Measurements from ENCODE around the gene SLC16A10.

Gene SLC16A10

DNA sequence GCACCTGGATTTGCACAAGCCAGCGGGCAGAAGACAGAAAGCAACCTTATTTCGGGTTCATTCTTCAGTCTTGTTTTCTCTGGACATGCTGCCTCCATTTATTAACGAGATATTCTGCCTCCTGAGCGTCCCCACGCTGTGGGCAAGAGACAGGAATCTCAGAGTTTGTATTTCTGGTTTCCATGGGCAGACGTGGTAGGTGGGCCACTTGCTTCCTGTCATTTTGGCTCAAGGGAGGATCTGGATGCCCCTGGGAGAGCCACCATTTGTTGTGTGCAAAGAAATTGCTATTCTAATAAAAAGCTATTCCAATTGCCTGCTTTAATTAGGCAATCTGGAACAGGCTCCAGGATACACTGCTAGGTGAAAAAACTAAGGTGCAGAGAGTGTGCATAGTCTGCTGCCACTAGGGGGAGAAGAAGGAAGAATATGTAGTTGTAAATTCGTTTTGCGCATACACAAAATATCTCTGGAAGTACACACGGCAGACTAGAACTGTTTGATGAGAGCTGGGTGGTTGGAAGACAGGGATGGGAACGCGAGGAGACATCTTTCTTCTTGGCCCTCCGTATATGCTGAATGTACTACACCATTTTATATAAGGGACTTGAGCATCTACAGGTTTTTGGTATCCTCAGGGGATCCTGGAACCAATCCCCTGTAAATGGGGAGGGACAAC lies 30.1 kb upstream of the SLC16A10 start:
- TF ChIP-seq, protein P1, sequence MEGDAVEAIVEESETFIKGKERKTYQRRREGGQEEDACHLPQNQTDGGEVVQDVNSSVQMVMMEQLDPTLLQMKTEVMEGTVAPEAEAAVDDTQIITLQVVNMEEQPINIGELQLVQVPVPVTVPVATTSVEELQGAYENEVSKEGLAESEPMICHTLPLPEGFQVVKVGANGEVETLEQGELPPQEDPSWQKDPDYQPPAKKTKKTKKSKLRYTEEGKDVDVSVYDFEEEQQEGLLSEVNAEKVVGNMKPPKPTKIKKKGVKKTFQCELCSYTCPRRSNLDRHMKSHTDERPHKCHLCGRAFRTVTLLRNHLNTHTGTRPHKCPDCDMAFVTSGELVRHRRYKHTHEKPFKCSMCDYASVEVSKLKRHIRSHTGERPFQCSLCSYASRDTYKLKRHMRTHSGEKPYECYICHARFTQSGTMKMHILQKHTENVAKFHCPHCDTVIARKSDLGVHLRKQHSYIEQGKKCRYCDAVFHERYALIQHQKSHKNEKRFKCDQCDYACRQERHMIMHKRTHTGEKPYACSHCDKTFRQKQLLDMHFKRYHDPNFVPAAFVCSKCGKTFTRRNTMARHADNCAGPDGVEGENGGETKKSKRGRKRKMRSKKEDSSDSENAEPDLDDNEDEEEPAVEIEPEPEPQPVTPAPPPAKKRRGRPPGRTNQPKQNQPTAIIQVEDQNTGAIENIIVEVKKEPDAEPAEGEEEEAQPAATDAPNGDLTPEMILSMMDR (IDR thresholded peaks at IDR 0.05): peak; percentile 87

DNA sequence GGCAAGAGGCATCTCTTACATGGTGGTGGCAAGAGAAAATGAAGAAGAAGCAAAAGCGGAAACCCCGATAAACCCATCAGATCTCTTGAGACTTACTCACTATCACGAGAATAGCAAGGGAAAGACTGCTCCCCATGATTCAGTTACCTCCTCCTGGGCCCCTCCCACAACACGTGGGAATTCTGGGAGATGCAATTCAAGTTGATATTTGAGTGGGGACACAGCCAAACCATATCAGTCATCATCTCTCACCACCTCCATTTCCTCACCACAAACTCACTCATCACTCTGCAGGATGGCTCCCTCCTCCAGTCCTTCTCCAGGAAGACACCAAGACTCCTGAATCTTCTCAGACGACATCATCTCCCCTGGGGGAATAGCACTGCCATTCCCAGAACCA lies 25.8 kb upstream of the SLC16A10 start:
- TF ChIP-seq, protein P1 (IDR thresholded peaks at IDR 0.05): no peak

DNA sequence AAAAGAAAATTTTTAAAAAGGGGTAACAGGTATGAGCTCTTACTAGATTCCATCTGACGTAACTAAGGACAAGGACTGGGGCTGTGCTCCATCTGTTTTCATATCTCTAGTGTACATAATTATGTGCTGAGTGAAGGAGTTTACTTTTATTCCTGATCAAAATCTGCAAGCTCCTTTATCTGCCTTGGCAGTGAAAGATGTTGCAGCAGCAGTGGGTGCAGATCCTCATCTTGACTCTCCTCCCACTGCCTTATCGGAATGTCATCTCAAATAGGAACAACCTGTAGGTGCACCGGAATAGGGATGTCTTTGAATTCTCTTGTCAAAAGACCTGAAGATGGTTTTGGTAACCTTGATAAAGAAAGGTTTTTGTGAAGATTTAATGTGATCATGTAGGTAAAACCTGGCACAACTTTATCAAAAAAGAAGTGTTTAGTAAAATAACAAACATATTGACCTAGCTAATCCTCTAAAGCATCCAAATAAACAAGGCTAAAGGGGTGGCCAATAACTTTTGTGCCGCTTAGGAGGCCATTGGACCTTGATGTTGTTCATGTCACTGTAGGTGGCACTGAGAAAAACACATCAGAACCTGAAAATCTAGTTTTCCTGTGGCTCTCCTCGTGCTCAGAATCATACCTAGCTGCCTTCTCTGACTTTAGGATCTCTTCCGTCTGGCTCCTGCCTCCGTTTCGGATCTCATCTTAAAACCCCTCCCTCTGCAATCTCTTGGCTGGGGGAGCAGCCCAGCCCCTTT lies 19.0 kb upstream of the SLC16A10 start:
- TF ChIP-seq, protein P1 (IDR thresholded peaks at IDR 0.05): no peak

DNA sequence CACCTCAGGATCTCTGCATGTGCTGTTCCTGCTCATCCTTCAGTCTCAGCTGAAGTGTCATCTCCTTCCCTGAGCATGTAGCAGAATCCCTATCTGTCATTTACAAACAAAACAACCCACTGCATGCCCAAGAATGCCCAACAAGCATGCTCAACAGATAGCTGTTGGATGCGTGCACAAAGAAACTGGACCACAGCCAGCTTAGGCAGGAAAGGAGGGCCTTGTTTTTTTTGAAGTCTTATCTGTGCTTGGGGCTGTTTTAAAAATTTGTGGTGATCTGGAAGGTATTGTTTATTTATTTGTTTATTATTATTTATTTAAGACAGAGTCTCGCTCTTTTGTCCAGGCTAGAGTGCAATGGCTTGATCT lies 18.5 kb upstream of the SLC16A10 start:
- TF ChIP-seq, protein P1 (IDR thresholded peaks at IDR 0.05): no peak

DNA sequence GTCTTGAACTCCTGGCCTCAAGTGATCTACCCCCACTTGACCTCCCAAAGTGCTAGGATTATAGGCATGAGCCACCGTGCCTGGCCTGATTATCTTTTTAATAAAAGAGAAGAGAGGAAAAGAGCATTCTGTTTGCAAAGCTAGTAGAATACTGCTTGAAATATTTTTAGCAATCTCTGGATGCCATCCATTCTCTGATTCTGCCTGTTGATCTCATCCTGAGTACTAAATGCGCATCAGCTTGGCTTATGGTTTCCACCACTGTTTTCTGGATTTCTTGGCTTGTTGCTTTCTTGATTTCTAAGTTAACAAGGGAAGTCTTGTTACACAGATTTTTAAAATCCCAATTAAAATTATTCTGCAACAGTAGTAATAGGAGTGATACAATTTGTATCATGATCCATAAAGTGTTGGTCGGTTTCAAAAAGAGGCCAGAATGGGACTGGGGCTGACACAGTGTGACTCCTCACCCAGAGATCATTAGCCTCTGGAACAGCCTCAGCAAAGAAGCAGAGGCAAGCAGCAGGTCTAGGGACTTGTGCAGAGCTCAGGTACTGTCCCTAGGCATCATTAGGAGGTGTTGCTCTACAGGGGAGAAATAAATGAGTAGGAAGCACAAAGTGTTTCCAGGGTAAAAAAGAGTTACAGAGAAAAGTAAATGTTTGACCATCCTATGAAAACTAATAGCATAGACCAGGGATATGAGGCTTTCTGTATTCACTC lies 17.8 kb upstream of the SLC16A10 start:
- TF ChIP-seq, protein P1 (IDR thresholded peaks at IDR 0.05): no peak

DNA sequence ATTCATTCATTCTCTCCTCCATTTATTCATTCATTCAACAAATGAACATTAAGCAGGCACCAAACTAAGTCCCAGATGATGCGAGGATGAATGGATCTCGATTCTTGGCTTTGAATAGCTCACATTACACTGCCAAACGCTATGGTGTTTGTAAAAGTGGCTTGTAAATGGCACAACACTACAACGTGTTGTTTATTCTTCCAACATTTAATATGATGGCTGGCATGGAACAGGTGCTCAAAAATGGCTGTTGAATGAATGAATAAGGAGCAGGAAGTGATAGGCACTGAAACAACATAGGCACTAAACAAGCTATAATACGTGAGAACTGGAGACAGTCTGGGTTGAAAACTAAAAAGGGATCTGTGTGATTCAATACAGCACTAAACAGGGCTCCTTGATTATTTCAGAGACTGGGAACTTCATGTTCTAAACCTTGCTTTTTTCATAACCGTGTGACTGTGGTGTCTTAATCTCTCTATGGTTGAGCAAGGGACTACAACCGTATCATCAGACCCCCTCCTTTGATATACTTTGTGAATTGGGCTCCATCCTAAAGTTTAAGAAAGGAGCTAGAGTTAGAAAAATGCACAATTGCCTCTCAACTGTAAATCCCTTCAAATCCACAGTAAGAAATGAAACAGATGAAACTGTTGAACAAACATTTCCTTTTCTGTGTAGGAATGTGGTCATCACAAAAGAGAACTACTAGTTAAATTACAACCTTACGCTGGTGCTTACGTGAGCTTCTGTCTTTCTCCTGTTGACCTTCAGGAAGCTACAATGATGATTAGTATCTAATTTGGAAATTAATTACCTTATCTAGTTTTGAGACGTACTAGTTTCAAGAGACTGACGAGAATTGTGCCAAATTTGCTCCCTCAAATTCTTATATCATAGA lies 16.9 kb upstream of the SLC16A10 start:
- TF ChIP-seq, protein P1 (IDR thresholded peaks at IDR 0.05): no peak

DNA sequence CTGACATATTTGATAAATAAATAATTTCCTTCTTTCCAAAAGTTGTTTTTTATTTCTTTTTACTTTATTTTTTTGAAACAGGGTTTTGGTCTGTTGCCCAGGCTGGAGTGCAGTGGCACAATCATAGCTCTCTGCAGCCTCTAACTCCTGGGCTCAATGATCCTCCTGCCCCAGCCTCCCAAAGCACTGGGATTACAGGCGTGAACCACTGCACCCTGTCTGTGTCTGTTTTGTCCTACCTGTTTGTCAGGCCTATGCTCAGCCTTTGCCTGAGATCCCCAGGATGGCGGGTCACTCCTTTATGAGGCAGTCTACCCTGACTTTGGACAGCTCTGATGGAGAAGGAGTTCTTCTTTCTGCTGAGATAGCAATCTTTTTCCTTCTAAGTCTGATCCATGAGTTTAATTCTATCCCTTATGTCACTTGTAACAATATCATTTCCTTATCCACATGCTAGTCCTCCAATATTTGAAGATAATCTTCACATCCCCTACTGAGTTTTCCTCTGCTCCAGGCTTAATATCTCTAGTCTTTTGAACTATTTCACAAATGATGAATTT lies 14.4 kb upstream of the SLC16A10 start:
- TF ChIP-seq, protein P1 (IDR thresholded peaks at IDR 0.05): no peak

All from LNCAP (cell line).